ENCODE data around the gene DLGAP1.

The DLGAP1 gene

GRCh38 chr18:3803350-3803749 is 651.8 kb downstream of the DLGAP1 start:
- no peaks in the 10 kb centered on the region for H3K36me3 ChIP-seq (ENCODE audit: low read length)
- H3K9me3 ChIP-seq (ENCODE audit: insufficient read depth, low read length): no peaks in the 10 kb centered on the region
- no peak overlapping the region for H3K4me2 ChIP-seq (ENCODE audit: low read depth, low read length, poor library complexity, severe bottlenecking)
- H3K27me3 ChIP-seq (ENCODE audit: low read length): no peaks in the 10 kb centered on the region
- H3F3A ChIP-seq (ENCODE audit: insufficient read depth): no peaks in the 10 kb centered on the region
- no peak overlapping the region for H3K9ac ChIP-seq (ENCODE audit: low read length)
- H3K4me3 ChIP-seq (ENCODE audit: insufficient read depth, low read length, poor library complexity, severe bottlenecking): no peak overlapping the region
- H3K27ac ChIP-seq (ENCODE audit: low read depth, low read length): no peak overlapping the region
- no peak for TF ChIP-seq EZH2phosphoT487 (conservative IDR thresholded peaks at IDR 0.05; ENCODE audit: low read length)
- TF ChIP-seq, protein P1, sequence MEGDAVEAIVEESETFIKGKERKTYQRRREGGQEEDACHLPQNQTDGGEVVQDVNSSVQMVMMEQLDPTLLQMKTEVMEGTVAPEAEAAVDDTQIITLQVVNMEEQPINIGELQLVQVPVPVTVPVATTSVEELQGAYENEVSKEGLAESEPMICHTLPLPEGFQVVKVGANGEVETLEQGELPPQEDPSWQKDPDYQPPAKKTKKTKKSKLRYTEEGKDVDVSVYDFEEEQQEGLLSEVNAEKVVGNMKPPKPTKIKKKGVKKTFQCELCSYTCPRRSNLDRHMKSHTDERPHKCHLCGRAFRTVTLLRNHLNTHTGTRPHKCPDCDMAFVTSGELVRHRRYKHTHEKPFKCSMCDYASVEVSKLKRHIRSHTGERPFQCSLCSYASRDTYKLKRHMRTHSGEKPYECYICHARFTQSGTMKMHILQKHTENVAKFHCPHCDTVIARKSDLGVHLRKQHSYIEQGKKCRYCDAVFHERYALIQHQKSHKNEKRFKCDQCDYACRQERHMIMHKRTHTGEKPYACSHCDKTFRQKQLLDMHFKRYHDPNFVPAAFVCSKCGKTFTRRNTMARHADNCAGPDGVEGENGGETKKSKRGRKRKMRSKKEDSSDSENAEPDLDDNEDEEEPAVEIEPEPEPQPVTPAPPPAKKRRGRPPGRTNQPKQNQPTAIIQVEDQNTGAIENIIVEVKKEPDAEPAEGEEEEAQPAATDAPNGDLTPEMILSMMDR (IDR thresholded peaks at IDR 0.05; ENCODE audit: insufficient read depth, low read length, poor library complexity, severe bottlenecking): no peak
- H2AFZ ChIP-seq (ENCODE audit: low read depth, low read length, severe bottlenecking): no peak overlapping the region
- no peaks in the 10 kb centered on the region for H3K79me2 ChIP-seq (ENCODE audit: insufficient read depth, low read length)
- no peaks in the 10 kb centered on the region for H3K9me2 ChIP-seq (replicated peaks; ENCODE audit: insufficient read depth, low read length)
- H4K20me1 ChIP-seq (ENCODE audit: low read depth, low read length): no peaks in the 10 kb centered on the region

DNA sequence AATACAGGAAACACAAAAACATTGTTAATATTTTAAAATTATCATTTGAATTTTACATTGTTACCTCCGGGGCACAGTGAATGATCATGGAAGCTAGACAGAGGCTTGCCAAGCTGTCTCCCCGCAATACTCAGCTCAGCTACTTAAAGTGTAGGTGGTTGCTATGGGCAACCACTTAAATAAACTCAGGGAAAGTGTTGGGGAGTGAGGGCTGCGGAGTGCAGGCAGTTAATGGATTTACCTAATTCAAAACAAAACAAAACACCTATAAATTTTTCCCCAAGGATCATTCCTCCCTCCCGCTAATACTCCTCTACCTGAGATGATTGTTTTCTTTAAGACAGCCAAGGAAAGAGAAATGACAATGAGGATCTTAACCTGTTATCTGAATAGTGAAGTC is 655.6 kb downstream of the DLGAP1 start:
- H3K27ac ChIP-seq (ENCODE audit: low read depth, low read length): no peak overlapping the region
- no peak overlapping the region for H3K4me3 ChIP-seq (ENCODE audit: insufficient read depth, low read length, poor library complexity, severe bottlenecking)
- no peaks in the 10 kb centered on the region for H3K36me3 ChIP-seq (ENCODE audit: low read length)
- H3K79me2 ChIP-seq (ENCODE audit: insufficient read depth, low read length): no peaks in the 10 kb centered on the region
- H3K9me3 ChIP-seq (ENCODE audit: insufficient read depth, low read length): no peaks in the 10 kb centered on the region
- no peaks in the 10 kb centered on the region for H3F3A ChIP-seq (ENCODE audit: insufficient read depth)
- no peak overlapping the region for H3K9ac ChIP-seq (ENCODE audit: low read length)
- H3K27me3 ChIP-seq (ENCODE audit: low read length): no peaks in the 10 kb centered on the region
- no peak for TF ChIP-seq EZH2phosphoT487 (conservative IDR thresholded peaks at IDR 0.05; ENCODE audit: low read length)
- TF ChIP-seq, protein P1 (IDR thresholded peaks at IDR 0.05; ENCODE audit: insufficient read depth, low read length, poor library complexity, severe bottlenecking): no peak
- no peak overlapping the region for H3K4me2 ChIP-seq (ENCODE audit: low read depth, low read length, poor library complexity, severe bottlenecking)
- H2AFZ ChIP-seq (ENCODE audit: low read depth, low read length, severe bottlenecking): no peak overlapping the region
- H3K9me2 ChIP-seq (replicated peaks; ENCODE audit: insufficient read depth, low read length): no peaks in the 10 kb centered on the region
- no peaks in the 10 kb centered on the region for H4K20me1 ChIP-seq (ENCODE audit: low read depth, low read length)

DNA sequence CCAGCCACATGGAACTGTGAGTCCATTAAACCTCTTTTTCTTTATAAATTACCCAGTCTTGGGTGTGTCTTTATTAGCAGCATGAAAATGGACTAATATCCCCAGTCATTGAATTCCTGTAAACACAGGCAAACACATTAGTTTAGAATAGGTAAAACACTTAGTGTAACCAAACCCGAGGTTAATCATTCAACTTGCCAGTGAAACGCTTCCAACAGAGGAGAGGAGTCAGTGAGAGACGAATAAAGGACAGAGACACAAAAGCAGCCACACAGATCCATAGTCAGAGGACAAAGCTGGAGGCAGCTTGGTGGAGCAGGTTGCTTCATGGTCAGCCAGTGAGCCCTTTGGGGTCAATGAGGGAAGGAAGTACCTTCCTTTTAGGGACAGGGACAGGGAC is 657.1 kb downstream of the DLGAP1 start:
- H3K27ac ChIP-seq (ENCODE audit: low read depth, low read length): no peak overlapping the region
- no peaks in the 10 kb centered on the region for H3K27me3 ChIP-seq (ENCODE audit: low read length)
- H2AFZ ChIP-seq (ENCODE audit: low read depth, low read length, severe bottlenecking): no peak overlapping the region
- H3K4me3 ChIP-seq (ENCODE audit: insufficient read depth, low read length, poor library complexity, severe bottlenecking): no peak overlapping the region
- TF ChIP-seq, protein P1 (IDR thresholded peaks at IDR 0.05; ENCODE audit: insufficient read depth, low read length, poor library complexity, severe bottlenecking): no peak
- TF ChIP-seq EZH2phosphoT487 (conservative IDR thresholded peaks at IDR 0.05; ENCODE audit: low read length): no peak
- H3K4me2 ChIP-seq (ENCODE audit: low read depth, low read length, poor library complexity, severe bottlenecking): no peak overlapping the region
- no peaks in the 10 kb centered on the region for H3K9me2 ChIP-seq (replicated peaks; ENCODE audit: insufficient read depth, low read length)
- H3K79me2 ChIP-seq (ENCODE audit: insufficient read depth, low read length): no peaks in the 10 kb centered on the region
- no peak overlapping the region for H3K9ac ChIP-seq (ENCODE audit: low read length)
- H3K9me3 ChIP-seq (ENCODE audit: insufficient read depth, low read length): no peaks in the 10 kb centered on the region
- H3K36me3 ChIP-seq (ENCODE audit: low read length): no peaks in the 10 kb centered on the region
- H3F3A ChIP-seq (ENCODE audit: insufficient read depth): no peaks in the 10 kb centered on the region
- no peaks in the 10 kb centered on the region for H4K20me1 ChIP-seq (ENCODE audit: low read depth, low read length)
